Measurements from ENCODE around the gene SNRNP70.

Gene SNRNP70

GRCh38 chr19:49102303-49102702, 17.1 kb downstream of the SNRNP70 start:
- no peak for DNase-seq

DNA sequence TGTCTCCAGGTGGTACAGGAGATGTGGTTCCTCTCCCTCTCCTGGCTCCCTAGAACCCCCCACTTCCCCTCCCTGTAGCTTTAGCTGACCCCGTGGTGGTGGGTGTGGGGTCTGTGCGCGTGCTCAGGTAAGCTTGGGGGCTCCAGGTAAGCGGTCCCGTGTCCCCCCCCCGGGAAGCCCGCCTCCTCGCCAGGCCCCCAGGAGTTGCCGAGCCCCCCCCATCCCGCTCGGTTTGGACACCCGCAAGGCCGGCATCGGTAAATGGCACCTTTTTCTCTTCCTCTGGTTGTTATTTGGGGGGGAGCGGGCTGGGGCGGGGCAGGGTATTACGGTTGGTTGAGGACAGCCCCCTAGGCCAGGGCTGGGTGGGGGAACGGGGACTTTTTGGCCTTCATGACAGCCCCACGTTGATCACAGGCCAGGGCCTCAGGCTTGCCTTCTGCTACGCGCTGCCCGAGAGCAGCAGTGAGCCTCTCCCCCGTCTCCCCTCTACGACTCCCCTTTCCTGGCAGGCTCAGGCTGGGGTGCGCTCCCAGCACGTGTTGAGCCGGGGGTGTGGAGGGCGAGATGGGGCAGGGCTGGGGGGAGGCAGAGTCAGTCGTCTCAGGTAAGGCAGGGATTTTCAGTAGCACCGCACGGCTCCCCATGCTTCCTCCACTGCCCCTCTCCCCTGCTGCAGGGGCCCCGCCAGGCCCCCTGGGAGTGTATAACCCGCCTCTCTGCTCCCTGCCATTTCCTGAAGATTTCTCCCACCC, 18.3 kb downstream of the SNRNP70 start:
- DNase-seq, result no peak

- DNase-seq, result no peak
Observed at GRCh38 chr19:49104229-49104864, 19.1 kb downstream of the SNRNP70 start.

GRCh38 chr19:49106648-49107135, 21.4 kb downstream of the SNRNP70 start:
- no peak for DNase-seq

DNA sequence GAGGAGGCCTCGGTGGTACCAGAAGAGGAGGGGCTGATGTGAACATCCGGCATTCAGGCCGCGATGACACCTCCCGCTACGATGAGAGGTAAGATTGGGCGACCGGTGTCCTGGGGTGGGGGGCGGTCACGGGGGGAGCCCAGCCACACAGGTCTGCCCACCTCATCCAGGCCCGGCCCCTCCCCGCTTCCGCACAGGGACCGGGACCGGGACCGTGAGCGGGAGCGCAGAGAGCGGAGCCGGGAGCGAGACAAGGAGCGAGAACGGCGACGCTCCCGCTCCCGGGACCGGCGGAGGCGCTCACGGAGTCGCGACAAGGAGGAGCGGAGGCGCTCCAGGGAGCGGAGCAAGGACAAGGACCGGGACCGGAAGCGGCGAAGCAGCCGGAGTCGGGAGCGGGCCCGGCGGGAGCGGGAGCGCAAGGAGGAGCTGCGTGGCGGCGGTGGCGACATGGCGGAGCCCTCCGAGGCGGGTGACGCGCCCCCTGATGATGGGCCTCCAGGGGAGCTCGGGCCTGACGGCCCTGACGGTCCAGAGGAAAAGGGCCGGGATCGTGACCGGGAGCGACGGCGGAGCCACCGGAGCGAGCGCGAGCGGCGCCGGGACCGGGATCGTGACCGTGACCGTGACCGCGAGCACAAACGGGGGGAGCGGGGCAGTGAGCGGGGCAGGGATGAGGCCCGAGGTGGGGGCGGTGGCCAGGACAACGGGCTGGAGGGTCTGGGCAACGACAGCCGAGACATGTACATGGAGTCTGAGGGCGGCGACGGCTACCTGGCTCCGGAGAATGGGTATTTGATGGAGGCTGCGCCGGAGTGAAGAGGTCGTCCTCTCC, 22.6 kb downstream of the SNRNP70 start:
- DNase-seq, result no peak

- no peak for DNase-seq
Observed at GRCh38 chr19:49109051-49109450, 23.8 kb downstream of the SNRNP70 start.

GRCh38 chr19:49109569-49110233, 24.4 kb downstream of the SNRNP70 start:
- no peak for DNase-seq

DNA sequence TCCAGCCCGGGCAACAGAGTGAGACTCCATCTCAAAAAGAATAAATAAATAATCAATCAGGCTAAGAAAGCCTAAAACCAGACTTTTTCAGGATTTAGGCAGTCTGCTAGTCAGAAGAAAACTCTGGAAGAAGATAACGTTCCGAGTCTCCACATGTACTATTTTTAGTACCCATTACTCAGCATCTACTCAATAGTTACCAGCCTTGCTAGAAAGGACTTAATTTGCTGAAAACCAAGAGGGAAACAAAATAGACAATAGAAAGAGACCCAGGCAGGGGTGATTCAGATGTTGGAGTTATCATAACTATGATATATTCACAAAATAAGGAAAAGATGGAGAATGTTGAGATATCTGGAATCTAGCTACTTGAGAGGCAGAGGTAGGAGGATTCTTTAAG, 25.3 kb downstream of the SNRNP70 start:
- DNase-seq, result no peak

- no peak for DNase-seq
Observed at GRCh38 chr19:49111218-49111998, 26.2 kb downstream of the SNRNP70 start.

DNA sequence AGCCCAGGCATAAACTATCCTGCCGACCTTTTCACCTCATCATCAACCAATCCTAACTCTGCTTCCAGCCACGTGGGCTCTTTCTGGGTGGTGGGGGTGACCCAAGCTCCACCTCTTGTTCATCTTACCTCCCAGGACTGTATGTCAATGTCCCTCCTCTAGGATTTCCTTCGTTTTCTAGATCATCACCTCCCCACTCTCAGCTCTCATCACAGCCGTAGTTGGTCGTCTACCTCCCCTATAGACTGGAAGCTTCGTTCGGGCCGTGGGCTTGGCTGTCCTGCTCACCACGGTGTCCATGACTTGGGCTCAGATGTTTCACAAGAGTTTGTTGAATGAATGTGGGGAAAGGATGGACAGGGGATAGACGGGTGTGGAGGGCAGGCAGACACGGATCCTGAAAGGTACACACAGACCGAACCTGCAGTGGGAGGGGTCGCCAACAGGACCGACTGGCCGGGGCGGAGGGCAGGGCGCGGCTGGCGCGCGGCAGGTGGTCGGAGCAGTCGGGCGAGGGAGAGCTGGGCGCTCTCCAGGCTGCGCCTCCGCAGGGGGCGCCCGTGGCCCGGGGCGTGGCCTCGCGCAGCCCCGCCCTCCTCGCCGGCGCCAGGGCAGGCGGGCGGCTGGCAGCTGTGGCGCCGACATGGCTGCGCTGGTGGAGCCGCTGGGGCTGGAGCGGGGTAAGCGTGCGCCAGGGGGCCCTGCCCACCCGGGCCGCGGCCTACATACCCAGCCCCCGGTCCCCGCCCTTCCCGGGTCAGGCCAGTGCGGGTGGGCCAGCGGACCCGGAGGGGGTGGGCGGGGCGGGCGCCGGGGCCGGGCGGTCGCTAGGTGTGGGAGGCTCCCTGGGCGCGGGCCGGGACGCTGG, 28.7 kb downstream of the SNRNP70 start, which contains the start of gene LIN7B:
LIN7B (plus strand) TSS at position 609 of the 868 bp plus-strand sequence; CDS start at position 644, 35 bp downstream.
- no peak for DNase-seq

DNA sequence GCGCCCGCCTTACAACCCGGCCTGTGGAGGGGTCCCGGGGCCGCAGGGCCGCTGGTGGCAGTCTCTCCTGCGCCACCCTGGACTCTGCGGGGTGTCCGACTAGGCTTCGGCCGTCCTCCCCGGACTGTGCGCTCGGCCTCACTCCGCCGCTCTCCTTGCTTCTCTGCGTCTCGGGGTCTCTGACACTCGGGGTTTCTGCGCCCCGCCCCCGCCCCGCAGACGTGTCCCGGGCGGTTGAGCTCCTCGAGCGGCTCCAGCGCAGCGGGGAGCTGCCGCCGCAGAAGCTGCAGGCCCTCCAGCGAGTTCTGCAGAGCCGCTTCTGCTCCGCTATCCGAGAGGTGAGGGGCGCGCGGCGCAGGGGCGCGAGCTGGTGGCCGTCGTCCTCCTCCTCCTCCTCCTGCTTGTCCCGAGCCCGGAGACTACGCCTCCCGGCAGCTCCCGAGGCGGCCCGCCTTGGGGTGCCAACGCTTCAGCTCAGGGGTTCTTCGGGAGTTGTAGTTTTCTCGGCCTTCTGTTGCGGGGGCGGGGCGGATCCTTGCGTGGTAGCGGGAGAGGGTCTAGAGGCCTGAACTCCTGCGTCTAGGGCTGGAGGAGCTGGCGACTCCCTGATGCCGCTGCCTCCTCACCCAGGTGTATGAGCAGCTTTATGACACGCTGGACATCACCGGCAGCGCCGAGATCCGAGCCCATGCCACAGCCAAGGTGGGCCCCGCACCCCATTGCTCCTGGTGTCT, 29.5 kb downstream of the SNRNP70 start:
- DNase-seq, result no peak

GRCh38 chr19:49116544-49116943, 31.3 kb downstream of the SNRNP70 start:
- DNase-seq, result no peak

DNA sequence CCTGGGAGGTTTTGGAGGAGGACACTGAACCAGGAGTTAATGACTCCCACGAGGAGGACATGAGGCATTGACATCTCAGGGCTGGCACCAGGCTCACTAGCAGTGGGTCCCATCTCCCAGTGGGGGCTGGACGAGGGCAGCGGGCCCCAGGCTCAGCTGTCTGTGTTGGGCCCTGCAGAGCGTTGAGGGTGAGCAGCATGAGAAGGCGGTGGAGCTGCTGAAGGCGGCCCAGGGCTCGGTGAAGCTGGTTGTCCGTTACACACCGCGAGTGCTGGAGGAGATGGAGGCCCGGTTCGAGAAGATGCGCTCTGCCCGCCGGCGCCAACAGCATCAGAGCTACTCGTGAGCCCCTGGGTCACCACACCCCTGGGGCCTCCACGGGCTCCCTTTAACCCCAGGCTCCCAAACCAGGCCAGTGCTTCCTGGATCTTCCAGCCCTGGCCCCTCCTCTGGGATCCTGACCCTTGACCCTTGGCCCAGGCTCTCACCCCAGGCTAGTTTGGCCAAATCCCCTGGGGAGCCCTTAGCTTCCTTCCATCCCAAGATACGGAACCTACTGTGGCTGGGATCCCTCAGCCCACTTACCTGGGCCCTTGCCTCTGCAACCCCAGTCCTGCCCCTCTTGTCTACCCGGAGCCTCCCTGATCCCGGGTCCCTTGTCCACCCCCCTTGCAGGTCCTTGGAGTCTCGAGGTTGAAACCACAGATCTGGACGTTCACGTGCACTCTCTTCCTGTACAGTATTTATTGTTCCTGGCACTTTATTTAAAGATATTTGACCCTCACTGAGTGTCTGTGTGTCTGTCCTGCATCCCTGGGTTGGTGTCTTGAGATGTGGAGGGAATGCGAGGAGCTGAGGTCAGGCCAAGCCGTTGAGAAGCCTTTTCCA, 32.7 kb downstream of the SNRNP70 start:
- no peak for DNase-seq

DNA sequence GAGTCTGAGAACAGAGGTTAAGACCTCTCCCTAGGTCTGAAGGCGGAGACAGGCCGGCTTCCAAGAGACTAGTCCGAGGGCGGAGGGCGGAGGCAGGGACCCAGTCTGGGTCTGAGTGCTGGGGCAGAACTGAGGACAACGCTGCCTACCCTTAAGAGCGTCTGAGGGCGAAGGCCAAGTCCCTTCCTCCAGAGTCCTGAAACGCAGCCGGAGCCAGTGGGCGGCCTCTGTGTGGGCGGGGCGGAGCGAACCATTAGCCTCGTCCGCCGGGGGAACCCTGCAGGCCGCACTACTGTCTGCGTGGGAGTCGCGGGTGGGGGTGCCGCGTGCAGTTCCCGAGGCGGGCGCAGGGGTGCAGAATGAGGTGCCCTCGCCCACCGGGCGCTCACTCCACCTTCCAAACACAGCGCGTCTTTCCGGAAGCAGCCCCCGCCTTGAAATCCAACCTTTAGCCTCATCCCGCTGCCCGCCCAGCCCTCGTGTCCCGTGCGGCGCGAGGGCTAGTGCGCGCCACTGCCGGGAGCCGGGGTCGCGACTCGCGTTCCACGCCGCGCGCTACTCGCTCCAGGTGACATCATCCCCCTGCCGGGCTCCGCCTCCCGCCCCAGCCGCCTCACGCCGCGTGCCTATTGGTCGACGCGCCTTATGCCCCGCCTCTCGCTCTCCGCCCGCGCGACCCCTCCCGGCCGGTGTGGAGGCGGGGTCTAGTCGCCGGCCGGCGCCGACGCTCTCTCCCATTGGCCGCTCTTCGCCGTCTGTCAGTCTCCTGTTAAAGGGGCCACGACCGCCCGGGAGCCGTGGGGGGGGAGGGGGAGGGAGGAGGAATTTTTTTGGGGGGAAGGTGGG, 33.5 kb downstream of the SNRNP70 start, which contains the start of gene C19orf73:
C19orf73 (minus strand) TSS at position 579 of the 846 bp plus-strand sequence; CDS start at position 458, 121 bp downstream.
- DNase-seq, result peak; percentile 91

- DNase-seq, result peak; percentile 45
Observed at GRCh38 chr19:49119411-49120324, 34.4 kb downstream of the SNRNP70 start, which contains the start of gene PPFIA3. PPFIA3 (plus strand) TSS chr19:49119544; CDS start chr19:49127874, 8,330 bp downstream.

DNA sequence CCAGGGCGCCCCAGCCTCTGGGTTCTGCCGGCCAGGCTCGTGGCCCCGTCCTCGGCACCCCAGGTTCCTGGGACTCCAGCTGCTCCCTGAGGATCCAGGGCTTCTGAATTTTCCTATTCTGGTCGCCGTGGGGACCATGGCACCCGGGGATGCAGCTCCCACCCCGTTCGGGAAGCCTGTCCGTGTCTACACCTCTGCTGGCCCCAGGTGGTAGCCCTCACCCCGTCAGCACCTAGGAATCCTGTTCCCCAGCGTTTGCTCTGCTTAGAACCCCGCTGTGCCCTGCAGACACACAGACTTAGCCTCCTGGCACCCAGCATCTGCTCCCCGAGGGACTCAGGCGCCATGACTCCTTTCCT, 35.1 kb downstream of the SNRNP70 start:
- DNase-seq, result no peak

GRCh38 chr19:49120868-49121267, 35.6 kb downstream of the SNRNP70 start:
- no peak for DNase-seq

All from amniotic stem cell (primary cell).